Hematopoietic multipotent progenitor cell treated with erythropoietin and hydrocortisone succinate and interleukin-3 and kit ligand, for 17 days (in vitro differentiated cells): Measurements from ENCODE around the gene DFFA.

Experiments
- DNase-seq: peaks from one replicate; pipeline ENCODE4 v3.0.0-alpha.2; 2015; ENCODE audit warnings: low spot score

DFFA gene, protein sequence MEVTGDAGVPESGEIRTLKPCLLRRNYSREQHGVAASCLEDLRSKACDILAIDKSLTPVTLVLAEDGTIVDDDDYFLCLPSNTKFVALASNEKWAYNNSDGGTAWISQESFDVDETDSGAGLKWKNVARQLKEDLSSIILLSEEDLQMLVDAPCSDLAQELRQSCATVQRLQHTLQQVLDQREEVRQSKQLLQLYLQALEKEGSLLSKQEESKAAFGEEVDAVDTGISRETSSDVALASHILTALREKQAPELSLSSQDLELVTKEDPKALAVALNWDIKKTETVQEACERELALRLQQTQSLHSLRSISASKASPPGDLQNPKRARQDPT

DNA sequence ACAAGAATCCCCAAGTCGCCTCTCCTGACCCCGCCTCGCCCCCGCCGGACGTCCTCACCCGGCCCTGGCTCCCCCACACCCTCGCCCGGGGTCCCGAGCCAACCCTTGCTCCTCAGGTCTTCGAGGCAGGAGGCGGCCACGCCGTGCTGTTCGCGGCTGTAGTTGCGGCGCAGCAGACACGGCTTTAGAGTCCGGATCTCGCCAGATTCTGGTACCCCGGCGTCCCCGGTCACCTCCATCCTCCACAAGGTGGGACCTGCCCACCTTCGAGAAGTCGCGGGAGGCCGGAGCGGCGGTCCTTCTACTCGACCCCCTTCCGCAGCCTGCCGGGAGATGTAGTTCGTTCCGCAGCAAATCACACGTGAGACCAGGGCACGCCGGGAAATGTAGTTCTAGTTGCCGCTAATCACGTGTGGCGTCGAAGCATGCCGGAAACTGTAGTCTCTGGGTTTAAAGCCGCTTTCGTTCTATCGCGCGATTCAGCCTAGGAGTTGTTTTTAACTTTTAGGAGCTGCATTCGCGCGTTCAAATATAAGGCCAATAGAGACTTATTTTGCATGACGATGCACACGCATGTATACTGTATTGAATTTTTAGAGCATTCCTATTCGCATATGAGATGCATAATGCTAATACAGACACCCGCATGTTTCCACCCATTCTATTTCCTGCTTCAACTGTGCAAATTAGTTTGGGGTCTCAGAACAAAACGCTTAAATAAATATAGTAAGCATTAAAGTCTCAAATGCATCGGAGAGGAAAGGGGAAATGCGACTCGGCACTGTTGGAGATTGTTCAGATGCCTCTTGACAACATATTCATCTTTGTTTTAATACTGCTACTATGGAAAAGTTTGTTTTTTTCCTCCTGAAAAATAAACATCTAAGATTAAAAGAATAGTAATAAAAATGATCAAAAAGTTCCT lies at the start of gene DFFA:
Gene DFFA, minus strand, starts transcription at position 310 of the 925 bp plus-strand sequence. Its CDS starts 71 bp downstream, at position 239.
- DNase-seq = peak; percentile 87

DNA sequence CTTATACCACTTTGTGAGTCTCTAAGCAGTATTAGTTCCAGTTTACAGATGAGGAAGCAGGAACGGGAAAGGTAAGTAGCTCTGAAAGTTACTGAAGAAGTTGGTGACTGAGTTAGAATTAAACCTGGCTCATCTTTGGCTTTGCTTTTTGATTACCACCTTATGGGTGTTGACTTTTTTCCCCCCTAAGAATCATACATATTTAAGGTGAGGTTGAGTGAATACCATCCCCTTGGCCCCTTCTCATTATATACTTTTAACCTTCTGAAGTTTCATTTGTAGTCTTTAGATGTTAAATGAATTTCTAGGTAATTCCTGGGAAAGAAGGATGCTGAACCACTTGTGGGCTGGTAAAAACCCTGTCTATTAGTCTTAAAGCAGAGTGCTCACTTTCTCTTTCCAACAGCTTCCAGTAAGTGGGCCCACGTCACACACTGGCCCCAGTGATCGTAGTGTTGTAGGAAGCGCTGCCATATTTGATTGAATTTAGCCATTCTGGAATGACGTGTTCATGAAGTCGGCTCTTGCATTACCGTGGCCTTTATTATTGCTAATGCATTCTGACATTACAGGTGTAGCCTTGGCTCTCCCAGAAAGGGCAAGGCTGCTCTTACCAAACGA lies 49.3 kb upstream of the DFFA start:
- DNase-seq = no peak

DNA sequence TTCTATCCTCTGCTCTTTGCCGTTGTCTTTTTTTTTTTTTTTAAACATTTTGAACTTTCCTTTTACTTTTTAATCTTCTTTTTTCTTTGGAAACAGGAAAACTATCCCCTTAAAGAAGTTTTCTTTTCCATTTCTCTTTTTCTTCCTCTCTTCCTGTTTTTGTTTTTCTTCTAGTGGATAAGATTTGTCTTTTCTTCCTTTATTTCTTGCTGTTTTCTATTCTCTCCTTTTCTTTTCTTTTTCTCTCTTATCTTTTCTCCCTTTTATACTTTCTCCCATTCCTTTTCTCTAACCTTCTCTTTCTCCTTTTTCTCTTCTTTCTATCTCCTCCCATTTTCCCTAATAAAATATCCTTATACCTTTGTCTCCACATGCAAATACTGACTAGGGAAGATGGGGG lies 48.6 kb upstream of the DFFA start:
- no peak for DNase-seq

DNA sequence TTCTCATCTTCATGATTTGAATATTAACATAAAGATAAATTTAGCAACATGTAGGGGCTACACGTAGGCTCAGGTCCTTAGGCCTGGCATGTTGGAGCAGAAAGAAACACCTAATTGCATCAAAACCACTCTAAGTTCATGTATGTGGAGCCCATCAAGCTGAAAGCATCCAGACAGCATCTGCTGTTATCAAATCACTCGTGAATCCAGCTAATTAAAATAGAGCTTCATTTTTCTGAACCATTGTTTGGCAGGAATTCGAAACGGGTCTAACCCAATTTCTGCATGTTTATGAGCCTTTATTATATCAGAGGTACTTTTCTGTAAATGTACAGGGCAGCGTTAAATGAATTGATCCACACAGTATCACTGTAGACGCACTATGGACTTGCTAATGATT lies 48.2 kb upstream of the DFFA start:
- no peak for DNase-seq

DNA sequence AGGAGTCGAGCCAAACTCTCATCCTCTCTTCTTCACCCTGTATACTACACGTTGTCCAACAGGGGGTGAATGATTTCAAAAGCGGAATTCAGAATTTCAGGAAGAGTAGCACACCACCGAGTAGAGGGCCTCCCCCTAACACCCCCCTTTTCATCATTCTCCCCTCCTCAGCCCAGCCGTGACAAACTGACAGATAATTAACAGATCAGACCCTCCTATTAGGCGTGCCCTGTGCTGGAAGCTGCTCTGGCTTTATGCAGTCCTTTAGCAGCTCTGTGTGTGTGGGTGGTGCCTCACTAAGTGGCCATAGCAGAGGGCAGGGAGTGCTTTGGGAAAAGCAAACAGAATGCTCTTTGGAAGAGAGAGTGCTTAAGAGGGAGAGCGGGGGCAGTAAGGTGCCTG lies 46.7 kb upstream of the DFFA start:
- no peak for DNase-seq

DNA sequence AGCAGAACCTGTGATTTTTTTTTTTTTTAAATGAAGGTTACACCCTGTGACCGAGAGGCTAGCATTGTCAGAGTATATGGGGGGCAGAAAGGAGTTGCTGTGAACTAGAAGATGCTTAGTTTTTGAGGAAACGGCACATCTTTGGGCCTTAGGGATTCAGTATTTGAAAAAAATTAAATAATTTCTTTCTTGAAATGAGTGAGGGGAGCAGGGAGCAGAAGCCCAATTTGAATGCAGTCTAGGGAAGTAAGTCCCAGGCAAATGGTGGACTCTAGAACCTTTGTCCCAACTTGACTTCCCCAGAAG lies 45.3 kb upstream of the DFFA start:
- no peak for DNase-seq

DNA sequence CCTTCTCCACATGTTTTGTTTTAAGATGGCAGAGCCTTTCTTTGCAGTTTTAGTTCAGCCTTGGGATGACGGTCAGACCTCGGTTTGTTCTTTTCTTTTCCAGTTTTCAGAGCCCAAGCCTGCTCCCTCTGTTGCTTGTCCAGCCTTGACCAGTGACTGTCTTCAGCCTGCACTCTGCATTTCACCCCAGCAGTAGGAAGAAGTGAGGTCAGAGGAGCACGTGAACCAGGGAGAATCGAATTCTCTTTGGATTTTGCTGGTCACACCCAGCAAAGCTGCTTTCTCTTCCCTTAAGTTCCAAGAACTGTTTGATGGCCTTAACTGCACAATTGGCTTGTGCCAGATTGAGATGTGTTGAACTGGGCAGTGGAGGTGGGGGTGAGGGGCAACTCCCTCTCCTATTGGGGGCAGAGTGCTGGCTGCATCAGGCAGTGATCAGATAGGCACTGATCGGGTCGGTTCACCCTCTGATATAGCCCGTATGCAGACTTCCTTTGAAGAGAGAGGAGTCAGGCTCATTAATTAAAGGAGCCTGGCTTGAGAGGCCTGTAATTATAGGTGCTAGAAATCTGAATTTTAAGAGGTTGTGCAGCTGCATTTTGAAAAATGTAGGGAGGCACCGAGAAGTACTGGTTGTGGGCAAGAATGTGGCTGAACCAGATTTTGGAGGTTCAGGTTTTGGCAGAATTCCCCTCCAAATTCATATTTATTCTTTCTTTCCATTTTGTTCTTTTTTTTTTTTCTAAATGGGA lies 44.8 kb upstream of the DFFA start:
- DNase-seq = no peak

DNA sequence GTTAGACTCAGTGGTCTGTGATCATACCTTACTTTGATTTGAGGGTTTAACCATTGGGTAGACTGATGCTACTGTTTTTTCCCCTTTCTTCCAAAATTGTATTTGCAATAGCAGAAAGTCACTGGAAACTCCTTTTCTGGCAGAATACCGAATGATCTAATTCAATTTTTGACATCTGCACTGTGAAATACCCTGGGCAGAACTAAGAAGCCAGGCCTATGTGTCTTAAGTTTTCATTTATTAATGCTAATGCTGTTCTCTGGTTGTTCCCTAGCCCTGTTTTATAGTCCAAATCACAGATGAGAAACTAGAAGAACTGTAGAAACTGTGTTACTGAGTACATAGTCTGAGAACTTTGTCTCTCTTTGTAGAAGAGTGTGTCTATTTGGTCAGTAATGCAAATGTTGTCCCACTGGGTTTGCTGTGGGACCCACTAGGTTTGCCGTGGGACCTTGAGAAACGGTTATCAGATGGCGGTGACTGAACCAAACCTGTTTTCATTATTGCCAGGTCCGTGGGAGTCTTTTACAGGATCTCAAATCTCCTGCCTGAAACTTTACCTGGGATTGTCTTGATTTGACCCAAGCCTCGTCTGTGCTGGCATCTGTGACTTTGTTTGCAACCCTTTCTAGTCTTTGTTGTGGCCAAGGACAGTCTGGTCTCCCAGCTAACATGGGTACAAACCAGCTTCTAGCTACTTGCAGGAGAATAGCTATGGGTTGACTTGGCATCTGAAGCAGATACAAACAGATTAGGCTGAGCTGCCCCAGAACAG lies 43.8 kb upstream of the DFFA start:
- DNase-seq = no peak

DNA sequence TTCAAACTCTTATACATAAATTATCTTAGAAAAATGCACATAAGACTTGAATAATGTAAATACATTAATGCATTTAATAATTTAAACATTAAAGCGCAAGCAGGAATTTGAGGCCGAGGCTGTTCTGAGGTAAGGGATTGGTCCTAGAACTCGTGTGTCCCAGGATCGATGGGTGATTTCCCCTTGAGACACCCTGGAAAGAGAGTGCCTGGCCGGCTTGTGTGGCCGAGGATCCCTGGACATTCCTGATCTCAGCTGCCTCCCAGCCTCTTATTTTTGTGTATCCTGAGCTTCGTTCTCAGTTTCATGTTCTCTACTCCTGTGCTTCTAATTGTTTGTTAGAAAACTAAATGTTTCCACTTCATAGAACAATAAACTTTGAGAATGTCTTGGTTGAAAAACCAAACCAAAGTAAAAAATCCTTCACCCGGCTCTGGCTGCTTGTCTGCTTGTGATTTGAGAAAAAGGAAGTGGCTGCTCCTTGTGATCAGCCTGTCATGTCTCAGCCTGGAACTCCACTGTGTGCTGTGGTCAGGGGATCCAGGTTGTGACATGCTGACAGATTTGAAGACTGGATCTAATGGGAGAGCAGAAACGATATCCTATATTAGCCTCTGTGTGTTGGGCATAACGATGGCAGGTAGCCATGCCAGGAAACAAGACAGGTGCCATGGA lies 43.1 kb upstream of the DFFA start:
- no peak for DNase-seq

DNA sequence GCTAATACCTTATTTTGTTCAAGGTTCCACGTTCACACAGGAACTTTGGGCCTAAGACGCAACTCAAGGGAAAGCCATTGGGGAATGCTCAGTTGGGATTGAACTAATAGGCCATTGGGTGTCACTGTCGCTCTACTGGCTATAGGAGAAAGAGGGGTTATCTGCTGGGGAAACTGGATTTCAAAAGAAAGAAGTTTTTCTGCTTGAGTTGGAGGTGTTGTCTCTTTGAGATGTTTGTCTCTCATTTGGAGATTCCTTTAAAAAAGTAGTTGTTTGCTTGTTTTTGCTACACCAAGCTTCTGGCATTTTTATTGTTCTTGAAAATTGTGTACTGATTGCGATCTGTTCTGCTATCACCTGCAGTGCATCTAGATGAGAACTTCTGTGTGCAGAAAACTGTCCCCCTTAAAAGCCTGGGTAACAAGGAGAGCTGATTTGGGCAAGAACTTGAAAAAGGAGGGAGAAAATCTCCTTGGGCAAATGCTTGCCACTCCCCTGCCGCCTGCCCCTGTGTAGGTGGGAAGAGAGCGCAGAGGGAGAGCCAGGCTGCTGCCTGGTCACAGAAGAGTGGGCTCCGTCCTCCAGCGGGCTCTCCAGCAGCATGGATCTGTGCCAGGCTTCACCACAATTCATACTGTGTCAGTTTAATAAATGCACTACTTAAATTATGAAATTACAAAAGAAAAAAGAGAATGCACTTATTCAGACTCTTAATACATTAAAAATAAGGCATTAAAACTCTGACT lies 42.3 kb upstream of the DFFA start:
- DNase-seq = no peak

DNA sequence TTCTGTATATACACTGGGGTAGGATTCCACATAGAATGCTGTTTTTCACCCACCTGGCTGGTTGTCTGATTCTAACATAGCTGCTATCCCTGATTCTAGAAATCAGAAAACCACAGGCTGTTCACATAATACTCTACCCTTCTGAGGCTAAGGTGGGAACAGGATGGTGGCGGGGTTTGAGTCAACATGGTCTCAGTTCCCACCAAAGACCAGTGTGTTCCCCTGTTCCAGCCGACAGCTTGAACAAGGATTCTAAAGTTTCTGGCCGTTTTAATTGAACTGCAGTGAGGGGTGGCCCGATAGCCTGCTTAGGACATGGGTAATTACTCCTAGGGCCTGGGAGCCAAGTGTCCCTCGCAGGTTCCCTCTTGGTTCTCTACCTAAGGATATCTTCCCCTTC lies 40.9 kb upstream of the DFFA start:
- DNase-seq = no peak

DNA sequence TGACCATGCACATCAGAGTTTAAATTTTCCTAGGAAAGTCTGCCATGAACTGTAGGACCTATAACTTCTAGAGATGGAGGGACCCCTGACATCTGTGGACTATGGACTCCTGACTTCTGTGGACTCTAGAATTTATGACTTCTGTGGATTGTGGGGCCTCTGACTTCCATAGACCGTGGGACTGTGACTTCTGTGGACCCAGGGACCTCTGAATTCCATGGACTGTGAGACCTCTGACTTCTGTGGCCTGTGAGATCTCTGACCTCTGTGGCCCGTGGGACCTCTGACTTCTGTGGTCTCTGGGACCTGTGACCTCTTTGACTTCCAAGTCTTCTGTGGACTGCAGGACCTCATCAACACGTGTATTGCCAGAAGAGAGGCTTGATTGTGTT lies 39.2 kb upstream of the DFFA start:
- no peak for DNase-seq

DNA sequence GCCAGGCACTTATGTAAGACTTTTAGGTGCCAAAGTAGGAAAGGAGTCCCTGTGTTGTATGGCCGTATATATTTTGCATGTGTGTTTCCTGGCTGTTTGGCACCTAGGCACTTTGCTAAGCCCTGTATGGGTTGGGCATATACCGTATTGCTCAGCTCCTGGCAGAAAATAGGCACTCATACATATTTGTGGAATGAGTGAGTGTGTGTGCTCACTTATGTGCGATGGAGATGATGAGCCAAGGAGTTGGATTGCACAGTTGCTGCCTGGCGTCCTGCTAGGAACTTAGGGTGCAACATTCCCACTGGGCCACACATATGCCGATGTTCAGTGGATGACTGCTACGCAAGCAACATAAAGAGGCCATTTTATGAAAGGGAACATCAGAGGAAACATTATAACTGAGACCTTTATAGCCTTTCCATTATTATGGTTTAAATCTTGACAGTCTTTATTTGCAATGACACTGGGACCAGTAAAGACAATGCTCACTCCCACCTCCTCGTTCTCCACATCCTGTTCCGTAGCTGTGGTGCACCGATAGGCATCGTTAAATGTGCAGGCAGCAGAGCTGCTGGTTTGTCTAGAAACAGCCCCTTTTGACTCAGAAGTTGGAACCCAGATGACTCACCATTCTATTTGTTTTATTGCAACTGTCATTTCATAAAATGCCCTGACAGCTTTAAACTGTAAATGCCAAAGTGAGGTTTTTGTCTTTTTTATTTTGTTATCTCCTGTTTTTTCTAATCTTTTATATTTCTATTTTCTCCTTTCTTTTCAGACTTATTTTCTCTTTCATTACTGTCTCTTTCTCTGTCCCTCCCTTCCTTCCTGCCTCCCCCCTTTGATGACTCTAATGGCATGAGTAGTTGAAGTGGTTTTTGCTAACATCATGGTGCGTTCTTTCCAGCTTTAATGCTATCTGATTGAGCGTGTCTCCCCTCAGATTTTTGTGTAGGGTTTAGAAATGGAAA lies 38.5 kb upstream of the DFFA start:
- DNase-seq = no peak

DNA sequence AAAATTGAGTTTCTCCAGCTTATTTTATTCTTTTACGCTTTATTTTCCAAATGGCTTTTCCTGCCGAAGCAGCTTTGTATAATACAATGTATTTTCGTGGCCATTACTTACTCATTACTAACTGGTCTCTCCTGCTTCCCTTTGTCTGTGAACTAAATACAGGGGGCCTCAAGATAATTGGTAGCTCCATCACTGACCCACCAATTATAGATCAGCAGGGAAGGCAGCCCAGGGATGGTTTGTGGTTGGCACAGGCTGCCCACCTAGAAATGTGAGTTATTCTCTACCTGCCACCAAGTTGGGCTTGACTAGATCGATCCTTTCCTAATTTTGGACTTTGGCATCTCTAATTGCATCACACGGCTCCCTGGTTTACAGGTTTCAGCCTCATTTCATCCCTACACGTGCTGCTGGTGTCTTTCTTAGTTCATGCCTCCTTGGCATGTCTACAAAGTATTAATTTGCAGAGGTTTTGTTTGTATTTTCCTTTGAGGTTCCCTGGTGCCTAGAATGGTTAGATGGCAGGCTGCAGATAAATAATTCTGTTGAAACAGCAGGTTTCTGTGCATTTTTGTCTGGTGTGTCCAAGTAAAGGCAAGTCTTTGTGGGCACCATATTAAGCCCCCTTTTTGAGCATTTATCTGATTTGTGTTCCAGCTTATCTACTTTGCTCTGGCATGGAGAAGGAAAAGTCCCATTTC lies 37.6 kb upstream of the DFFA start:
- no peak for DNase-seq

DNA sequence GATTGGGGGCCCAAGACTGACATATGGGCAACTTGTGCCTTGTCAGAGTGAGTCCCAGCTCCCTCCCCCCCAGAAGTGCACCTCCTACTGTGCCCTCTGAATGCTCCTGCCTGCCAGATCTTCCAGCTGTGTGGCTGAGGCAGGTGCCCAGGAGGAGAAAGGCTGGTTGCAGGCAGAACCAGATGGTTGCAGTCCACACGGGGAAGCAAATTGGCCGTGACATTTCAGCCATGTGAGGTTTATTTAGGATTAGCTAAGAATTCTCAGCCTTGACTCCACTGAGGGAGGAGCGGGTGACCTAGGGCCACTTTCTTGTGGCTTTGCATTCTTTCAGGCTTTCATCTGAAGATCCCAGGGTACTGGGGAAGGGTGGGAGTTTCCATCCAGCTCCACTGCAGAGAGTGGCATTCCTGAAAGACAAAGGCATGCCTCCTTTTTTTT lies 36.2 kb upstream of the DFFA start:
- DNase-seq = no peak

DNA sequence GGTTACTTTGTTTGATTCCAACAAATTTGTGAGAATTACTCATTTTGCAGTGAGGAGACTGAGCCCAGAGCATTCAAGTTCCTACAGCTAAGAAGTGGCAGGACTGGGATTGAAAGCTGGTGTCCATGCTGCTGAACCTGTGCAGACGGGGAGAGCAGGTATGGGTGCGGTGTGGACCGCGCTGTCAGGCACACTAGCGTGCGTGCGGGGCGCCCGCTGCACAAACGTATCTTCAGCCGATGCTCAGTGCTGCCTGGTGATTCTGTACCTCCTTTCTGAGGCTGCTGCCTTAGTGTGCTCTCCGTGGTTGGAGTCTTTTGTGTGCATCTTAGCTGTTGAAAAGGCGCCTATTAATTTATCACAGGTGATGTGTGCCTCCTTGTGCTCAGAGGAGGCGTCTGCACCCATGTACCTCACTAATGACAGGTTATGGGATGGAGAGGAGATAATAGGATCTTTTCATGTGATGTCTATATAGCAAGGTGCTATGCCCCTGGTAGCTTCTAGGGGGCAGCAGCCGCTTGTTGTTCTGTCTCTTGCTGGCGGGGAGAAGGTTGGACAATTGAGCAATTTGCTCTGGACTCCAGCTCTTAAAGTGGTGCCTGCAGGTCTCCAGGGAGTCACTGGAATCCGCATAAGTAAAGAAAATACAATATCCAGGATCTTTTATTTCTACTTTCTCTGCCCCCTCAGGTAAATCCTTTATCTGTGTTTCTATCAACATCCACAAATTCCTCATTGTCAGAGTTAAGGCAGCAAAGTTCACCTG lies 35.0 kb upstream of the DFFA start:
- peak; percentile 16 for DNase-seq

DNA sequence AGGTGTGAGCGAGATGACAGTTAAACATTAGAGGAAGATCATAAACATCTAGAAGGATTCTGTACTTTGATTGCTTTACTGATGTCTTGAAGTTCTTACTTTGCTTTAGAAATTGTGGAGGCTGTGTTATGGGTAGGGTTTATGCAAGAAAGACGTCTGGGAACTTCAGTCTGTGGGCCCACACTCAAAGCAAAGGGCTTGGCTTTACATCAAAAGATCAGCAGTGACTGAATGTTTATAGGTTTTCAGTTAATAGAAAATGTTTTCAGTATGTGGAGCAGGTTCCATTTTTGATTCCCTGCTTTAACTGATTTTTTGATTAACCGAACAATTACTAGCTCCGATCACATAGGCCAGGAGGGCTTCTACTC lies 34.3 kb upstream of the DFFA start:
- no peak for DNase-seq
